Measurements from ENCODE around the gene CAMTA1.

Gene CAMTA1

GRCh38 chr1:6905790-6906189, 120.5 kb downstream of the CAMTA1 start:
- no peak overlapping the region for H3K4me3 ChIP-seq (ENCODE audit: low read length)
- TF ChIP-seq CTCF (conservative IDR thresholded peaks at IDR 0.05; ENCODE audit: low read length), result no peak
- DNase-seq (ENCODE audit: low read depth), result no peak

- no peak overlapping the region for H3K4me3 ChIP-seq (ENCODE audit: low read length)
- TF ChIP-seq CTCF (conservative IDR thresholded peaks at IDR 0.05; ENCODE audit: low read length), result no peak
- no peak for DNase-seq (ENCODE audit: low read depth)
These were observed 121.5 kb downstream of the CAMTA1 start for GRCh38 chr1:6906783-6907182.

GRCh38 chr1:6907201-6907600, 121.9 kb downstream of the CAMTA1 start:
- DNase-seq (ENCODE audit: low read depth), result no peak
- no peak overlapping the region for H3K4me3 ChIP-seq (ENCODE audit: low read length)
- no peak for TF ChIP-seq CTCF (conservative IDR thresholded peaks at IDR 0.05; ENCODE audit: low read length)

- no peak for DNase-seq (ENCODE audit: low read depth)
- H3K4me3 ChIP-seq (ENCODE audit: low read length), result no peak overlapping the region
- no peak for TF ChIP-seq CTCF (conservative IDR thresholded peaks at IDR 0.05; ENCODE audit: low read length)
These were observed 122.6 kb downstream of the CAMTA1 start for GRCh38 chr1:6907676-6908434.

GRCh38 chr1:6909401-6909800, 124.1 kb downstream of the CAMTA1 start:
- H3K4me3 ChIP-seq (ENCODE audit: low read length), result no peak overlapping the region
- DNase-seq (ENCODE audit: low read depth), result no peak
- TF ChIP-seq CTCF (conservative IDR thresholded peaks at IDR 0.05; ENCODE audit: low read length), result no peak

GRCh38 chr1:6909857-6910256, 124.6 kb downstream of the CAMTA1 start:
- no peak for TF ChIP-seq CTCF (conservative IDR thresholded peaks at IDR 0.05; ENCODE audit: low read length)
- H3K4me3 ChIP-seq (ENCODE audit: low read length), result no peak overlapping the region
- no peak for DNase-seq (ENCODE audit: low read depth)
